Measurements from ENCODE around the gene AGAP1. TPM values are rescaled to one million over a fixed set of nuclear protein-coding genes. Genes with fewer than 3 reads are reported as not detected.

Gene AGAP1
- total RNA-seq, 1 donor from 2014 or later, result 21.1 TPM

- intact Hi-C loops (cut with DNase I), result no loop called here
- no peak for TF ChIP-seq POLR2AphosphoS5 (IDR thresholded peaks at IDR 0.05; ENCODE audit: insufficient read depth in 1 of 2, low read depth in 1 of 2)
- Histone ChIP-seq H3K4me3 (no peak overlapping the region), H3K36me3 (no peaks in the 10 kb centered on the region), H3K27me3 (no peaks in the 10 kb centered on the region), H3K27ac (no peak overlapping the region), H3K9me3 (no peaks in the 10 kb centered on the region), H3K4me1 (no peaks in the 10 kb centered on the region)
- no peak for DNase-seq (ENCODE audit: extremely low spot score in 2 of 2)
These were observed 363.8 kb downstream of the AGAP1 start for GRCh38 chr2:235857598-235857997.

DNA sequence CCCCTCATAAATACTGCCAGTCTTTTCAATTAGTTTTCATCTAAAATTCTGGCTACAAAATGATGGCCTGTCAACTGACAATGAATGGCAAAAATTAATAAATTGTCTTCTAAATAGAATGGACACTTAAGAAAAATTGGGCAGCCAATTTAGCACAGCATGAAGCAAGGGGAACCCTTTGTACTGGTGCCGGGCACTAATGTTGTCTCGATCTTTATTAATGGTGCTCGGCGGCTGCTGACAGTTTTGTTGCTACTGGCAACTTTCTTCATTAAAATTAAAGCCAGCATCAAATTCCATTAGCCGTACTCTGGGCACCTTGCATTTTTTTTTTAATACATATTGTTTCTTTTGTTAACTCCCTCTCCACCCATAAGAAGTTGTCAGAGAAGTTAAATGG, 365.0 kb downstream of the AGAP1 start:
- no peak for DNase-seq (ENCODE audit: extremely low spot score in 2 of 2)

DNA sequence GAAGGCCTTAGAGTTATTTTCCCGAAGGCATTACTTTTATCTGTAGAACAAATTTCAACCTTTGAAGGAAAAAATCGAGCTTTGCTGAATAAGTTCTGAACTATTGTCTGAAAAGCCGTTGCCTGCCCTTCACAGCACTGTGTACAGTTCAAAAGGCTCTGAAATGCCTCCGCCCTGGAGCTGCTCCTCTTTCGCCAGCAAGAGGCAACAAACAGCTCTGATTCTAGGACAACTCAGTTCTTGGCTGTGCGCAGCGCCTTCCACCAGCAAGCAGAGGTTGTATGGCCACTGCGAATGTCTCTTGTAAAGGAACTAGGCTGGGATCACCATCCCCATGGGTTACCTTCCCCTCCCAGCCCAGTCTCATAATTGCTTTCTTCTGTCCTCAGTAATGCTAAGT, 365.8 kb downstream of the AGAP1 start:
- intact Hi-C loops (cut with DNase I), result no loop called here
- TF ChIP-seq POLR2AphosphoS5 (IDR thresholded peaks at IDR 0.05; ENCODE audit: insufficient read depth in 1 of 2, low read depth in 1 of 2), result no peak
- TF ChIP-seq, protein P1, sequence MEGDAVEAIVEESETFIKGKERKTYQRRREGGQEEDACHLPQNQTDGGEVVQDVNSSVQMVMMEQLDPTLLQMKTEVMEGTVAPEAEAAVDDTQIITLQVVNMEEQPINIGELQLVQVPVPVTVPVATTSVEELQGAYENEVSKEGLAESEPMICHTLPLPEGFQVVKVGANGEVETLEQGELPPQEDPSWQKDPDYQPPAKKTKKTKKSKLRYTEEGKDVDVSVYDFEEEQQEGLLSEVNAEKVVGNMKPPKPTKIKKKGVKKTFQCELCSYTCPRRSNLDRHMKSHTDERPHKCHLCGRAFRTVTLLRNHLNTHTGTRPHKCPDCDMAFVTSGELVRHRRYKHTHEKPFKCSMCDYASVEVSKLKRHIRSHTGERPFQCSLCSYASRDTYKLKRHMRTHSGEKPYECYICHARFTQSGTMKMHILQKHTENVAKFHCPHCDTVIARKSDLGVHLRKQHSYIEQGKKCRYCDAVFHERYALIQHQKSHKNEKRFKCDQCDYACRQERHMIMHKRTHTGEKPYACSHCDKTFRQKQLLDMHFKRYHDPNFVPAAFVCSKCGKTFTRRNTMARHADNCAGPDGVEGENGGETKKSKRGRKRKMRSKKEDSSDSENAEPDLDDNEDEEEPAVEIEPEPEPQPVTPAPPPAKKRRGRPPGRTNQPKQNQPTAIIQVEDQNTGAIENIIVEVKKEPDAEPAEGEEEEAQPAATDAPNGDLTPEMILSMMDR (IDR thresholded peaks at IDR 0.05), result no peak
- TF ChIP-seq POLR2A (IDR thresholded peaks at IDR 0.05), result no peak
- H3K4me1 ChIP-seq, result no peaks in the 10 kb centered on the region
- no peaks in the 10 kb centered on the region for H3K27me3 ChIP-seq
- no peak overlapping the region for H3K4me3 ChIP-seq
- H3K9me3 ChIP-seq, result no peaks in the 10 kb centered on the region
- DNase-seq (ENCODE audit: extremely low spot score in 2 of 2), result no peak
- H3K36me3 ChIP-seq, result no peaks in the 10 kb centered on the region
- no peak overlapping the region for H3K27ac ChIP-seq

More for the DNA sequence above, 365.0 kb downstream of the AGAP1 start:
- Histone ChIP-seq H3K4me3 (no peak overlapping the region), H3K9me3 (no peaks in the 10 kb centered on the region), H3K27me3 (no peaks in the 10 kb centered on the region), H3K4me1 (no peaks in the 10 kb centered on the region), H3K27ac (no peak overlapping the region), H3K36me3 (no peaks in the 10 kb centered on the region)
- TF ChIP-seq, protein P1 (IDR thresholded peaks at IDR 0.05), result no peak
- TF ChIP-seq POLR2A (IDR thresholded peaks at IDR 0.05), result no peak
- TF ChIP-seq POLR2AphosphoS5 (IDR thresholded peaks at IDR 0.05; ENCODE audit: insufficient read depth in 1 of 2, low read depth in 1 of 2), result no peak
- intact Hi-C loops (cut with DNase I), result no loop called here

- Histone ChIP-seq H3K4me3 (no peak overlapping the region), H3K27ac (no peak overlapping the region), H3K4me1 (no peaks in the 10 kb centered on the region), H3K36me3 (no peaks in the 10 kb centered on the region), H3K27me3 (no peaks in the 10 kb centered on the region), H3K9me3 (no peaks in the 10 kb centered on the region)
- no peak for DNase-seq (ENCODE audit: extremely low spot score in 2 of 2)
- TF ChIP-seq POLR2AphosphoS5 (IDR thresholded peaks at IDR 0.05; ENCODE audit: insufficient read depth in 1 of 2, low read depth in 1 of 2), result no peak
- intact Hi-C loops (cut with DNase I), result no loop called here
These were observed 366.3 kb downstream of the AGAP1 start for GRCh38 chr2:235860111-235860510.

GRCh38 chr2:235860871-235861270, 367.0 kb downstream of the AGAP1 start:
- Histone ChIP-seq H3K36me3 (no peaks in the 10 kb centered on the region), H3K27ac (no peak overlapping the region), H3K27me3 (no peaks in the 10 kb centered on the region), H3K4me3 (no peak overlapping the region), H3K9me3 (no peaks in the 10 kb centered on the region), H3K4me1 (no peaks in the 10 kb centered on the region)
- TF ChIP-seq, protein P1 (IDR thresholded peaks at IDR 0.05), result no peak
- no peak for TF ChIP-seq POLR2AphosphoS5 (IDR thresholded peaks at IDR 0.05; ENCODE audit: insufficient read depth in 1 of 2, low read depth in 1 of 2)
- no peak for TF ChIP-seq POLR2A (IDR thresholded peaks at IDR 0.05)
- no peak for DNase-seq (ENCODE audit: extremely low spot score in 2 of 2)
- intact Hi-C loops (cut with DNase I), result no loop called here

GRCh38 chr2:235861383-235861782, 367.5 kb downstream of the AGAP1 start:
- Histone ChIP-seq H3K36me3 (no peaks in the 10 kb centered on the region), H3K27ac (no peak overlapping the region), H3K4me3 (no peak overlapping the region), H3K27me3 (no peaks in the 10 kb centered on the region), H3K9me3 (no peaks in the 10 kb centered on the region), H3K4me1 (no peaks in the 10 kb centered on the region)
- intact Hi-C loops (cut with DNase I), result no loop called here
- TF ChIP-seq POLR2AphosphoS5 (IDR thresholded peaks at IDR 0.05; ENCODE audit: insufficient read depth in 1 of 2, low read depth in 1 of 2), result no peak
- TF ChIP-seq, protein P1 (IDR thresholded peaks at IDR 0.05), result no peak
- TF ChIP-seq POLR2A (IDR thresholded peaks at IDR 0.05), result no peak
- DNase-seq (ENCODE audit: extremely low spot score in 2 of 2), result no peak

All from vagina (tissue), 2 donors.